Naive thymus-derived CD4-positive, alpha-beta T cell (primary cell): ENCODE measurements around the gene C19orf33. TPM values are rescaled to one million over a fixed set of nuclear protein-coding genes. Genes with fewer than 3 reads are reported as not detected.
"Not testable (repeated sequence)": the region's sequence is repeated elsewhere in the genome, so short reads cannot be mapped to it uniquely, and the experiment has no call there.

Experiments used
- ATAC-seq: fragments of 150-1000 bp; cut with Tn5 transposase; 2 replicates; pipeline ENCODE4 v1.10.0; 2021; ENCODE audit warnings: mild to moderate bottlenecking, moderate library complexity
- CTCF ChIA-PET: fragments of 350-600 bp; sonication (Branson Sonifier 250); formaldehyde crosslinking; loops from one replicate; lab custom pipeline; 2021; ENCODE audit warnings: antibody characterized with exemption; lab: Charles Lee
- POLR2A ChIA-PET: fragments of 350-600 bp; sonication (Branson Sonifier 250); formaldehyde crosslinking; loops from one replicate; lab custom pipeline; 2021; ENCODE audit warnings: antibody characterized with exemption, inconsistent platforms; lab: Charles Lee
- DNase-seq, 9 donors: peaks; one replicate each; pipeline versions ENCODE4 v3.0.0 to v3.0.0-alpha.2; 2020 to 2022; ENCODE audit warnings: mixed read lengths in 1 of 9
- H3K27ac ChIP-seq: one replicate; pipeline ENCODE4 v1.7.0; 2013; ENCODE audit warnings: mild to moderate bottlenecking, low read depth, low read length, moderate library complexity
- H3K27me3 ChIP-seq, 2 donors: one replicate each; pipeline ENCODE4 v1.7.0; 2013; ENCODE audit warnings: low read length in 2 of 2, mild to moderate bottlenecking in 2 of 2, moderate library complexity in 2 of 2; ENCODE audit not compliant: control insufficient read depth in 2 of 2, insufficient read depth in 2 of 2
- H3K36me3 ChIP-seq, 3 experiments: 1 replicate in 2 of 3; 2 replicates in 1 of 3; pipeline ENCODE4 v1.7.0; 2013; ENCODE audit warnings: low read length in 3 of 3, mild to moderate bottlenecking in 3 of 3, moderate library complexity in 1 of 3; ENCODE audit not compliant: insufficient read depth in 3 of 3, control insufficient read depth in 2 of 3
- H3K4me1 ChIP-seq, 2 donors: one replicate each; pipeline ENCODE4 v1.7.0; 2013; ENCODE audit warnings: low read length in 2 of 2, mild to moderate bottlenecking in 2 of 2, moderate library complexity in 1 of 2; ENCODE audit not compliant: control insufficient read depth in 2 of 2, insufficient read depth in 2 of 2
- H3K4me3 ChIP-seq: 2 replicates; pipeline ENCODE4 v1.7.0; 2013; ENCODE audit warnings: mild to moderate bottlenecking, low read length
- H3K9me3 ChIP-seq, 3 experiments: 1 replicate in 2 of 3; 2 replicates in 1 of 3; pipeline ENCODE4 v1.7.0; 2013; ENCODE audit warnings: low read length in 3 of 3; ENCODE audit not compliant: control insufficient read depth in 2 of 3
- H3K27ac Mint-ChIP-seq, 9 donors: one replicate each; pipeline ENCODE4 v1.8.0; 2020 to 2022; ENCODE audit warnings: mixed read lengths in 9 of 9, mild to moderate bottlenecking in 8 of 9, moderate library complexity in 5 of 9, inconsistent platforms in 2 of 9
- H3K27me3 Mint-ChIP-seq, 5 donors: one replicate each; pipeline ENCODE4 v1.8.0; 2021 to 2022; ENCODE audit warnings: mixed read lengths in 5 of 5, mild to moderate bottlenecking in 1 of 5
- H3K36me3 Mint-ChIP-seq, 5 donors: one replicate each; pipeline ENCODE4 v1.8.0; 2020 to 2022; ENCODE audit warnings: mixed read lengths in 5 of 5, mild to moderate bottlenecking in 3 of 5, inconsistent platforms in 1 of 5
- H3K4me1 Mint-ChIP-seq, 7 donors: one replicate each; pipeline ENCODE4 v1.8.0; 2020 to 2022; ENCODE audit warnings: mixed read lengths in 7 of 7, mild to moderate bottlenecking in 3 of 7, inconsistent platforms in 1 of 7
- H3K4me3 Mint-ChIP-seq, 10 donors: one replicate each; pipeline ENCODE4 v1.8.0; 2020 to 2022; ENCODE audit warnings: mild to moderate bottlenecking in 10 of 10, mixed read lengths in 10 of 10, moderate library complexity in 6 of 10, inconsistent platforms in 2 of 10
- H3K9me3 Mint-ChIP-seq, 11 donors: one replicate each; pipeline ENCODE4 v1.8.0; 2020 to 2022; ENCODE audit warnings: mixed read lengths in 11 of 11, mild to moderate bottlenecking in 4 of 11, inconsistent platforms in 1 of 11, moderate library complexity in 1 of 11
- intact Hi-C, 2 donors: fragments of 100-400 bp; cut with micrococcal nuclease; formaldehyde crosslinking; loops; one replicate each; pipeline ENCODE4 v1.15.1; 2023
- polyA plus RNA-seq, 2 donors: library from polyadenylated mRNA; unstranded; fragments of 300-500 nt; fragmentation: Illumina TruSeq; gene quantifications; one replicate each; pipeline ENCODE4 v1.2.3, GENCODE V29; 2021
- total RNA-seq, 6 experiments: library from RNA in 5 of 6; stranded (reverse) in 5 of 6; gene quantifications; 1 replicate in 5 of 6; 2 replicates in 1 of 6; pipeline ENCODE4 v1.2.3 and lab custom pipeline; 2021 to 2026

The C19orf33 gene
- total RNA-seq: under 1 TPM in 1 of 5 experiments, not detected in 4; 0.88 TPM
- polyA plus RNA-seq: 1 to 10 TPM in 1 of 2 donors, not detected in 1; 1.5 TPM
- total RNA-seq (lab: John Stamatoyannopoulos, UW): not detected

DNA sequence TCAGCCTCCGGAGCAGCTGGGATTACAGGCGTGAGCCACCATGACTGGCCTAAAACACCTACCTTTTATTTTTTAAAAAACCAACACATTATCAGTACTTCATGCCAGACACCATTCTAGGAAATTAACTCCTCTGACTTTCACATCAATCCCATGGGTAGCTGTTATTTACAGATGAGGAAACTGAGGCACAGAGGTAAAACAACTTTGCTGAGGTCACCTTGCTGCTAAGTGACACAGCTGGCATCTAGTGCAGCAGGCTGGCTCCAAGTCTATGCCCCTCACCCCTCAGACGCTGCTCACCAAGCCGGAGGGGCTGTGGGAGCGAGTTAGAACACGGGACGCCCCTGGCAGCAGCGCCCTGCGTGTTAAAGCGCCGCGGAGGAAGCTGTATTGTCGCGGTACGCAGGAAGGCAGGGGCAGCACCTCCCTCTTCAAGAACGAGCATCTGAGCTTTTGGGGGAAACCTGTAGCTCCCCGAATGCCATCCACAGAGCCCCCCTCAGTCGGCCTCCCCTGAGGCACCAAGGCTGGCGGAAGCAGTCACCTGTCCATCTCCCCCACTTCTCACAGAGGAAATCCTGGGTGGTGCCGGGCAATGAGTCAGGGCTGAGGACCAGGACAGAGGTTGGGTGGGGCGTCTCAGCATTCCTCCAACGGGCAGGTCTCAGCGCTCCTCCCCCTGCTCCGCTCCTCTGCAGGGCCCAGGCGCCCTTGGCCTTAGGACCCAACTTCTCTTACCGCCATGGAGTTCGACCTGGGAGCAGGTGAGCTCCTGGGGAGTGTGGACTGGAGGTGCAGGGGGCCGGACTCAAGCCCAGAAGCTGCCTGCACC lies at the start of gene C19orf33:
Gene C19orf33, plus strand, starts transcription at position 735 of the 835 bp plus-strand sequence. Its CDS starts 11 bp downstream, at position 746.
- no peak for ATAC-seq
- Mint-ChIP-seq H3K36me3 (peaks cover 0 to 7% (median 0%) of the 10 kb centered on the region in 5 donors), H3K27ac (no peak within 1 kb of the TSS), H3K27me3 (no peaks in the 10 kb centered on the region), H3K4me3 (no peak within 1 kb of the TSS), H3K9me3 (peaks cover 0 to 2% (median 0%) of the 10 kb centered on the region in 11 donors), H3K4me1 (peaks cover 0 to 7% (median 0%) of the 10 kb centered on the region in 7 donors)
- no peaks in the 10 kb centered on the region for H3K9me3 ChIP-seq
- H3K36me3 ChIP-seq: peaks cover 0 to 26% (median 0%) of the 10 kb centered on the region in 3 experiments
- POLR2A ChIA-PET: no interaction called here
- H3K4me3 ChIP-seq: no peak within 1 kb of the TSS
- intact Hi-C loops: no loop called here
- no peak for DNase-seq
- CTCF ChIA-PET: interaction anchor here (0.7 to 1.0 kb wide), 2 partner anchors 38 to 60 kb away, joined by 3 read pairs; no protein-coding TSS in a partner anchor
- H3K27ac ChIP-seq: no peak within 1 kb of the TSS
- H3K27me3 ChIP-seq: no peaks in the 10 kb centered on the region
- H3K4me1 ChIP-seq: no peaks in the 10 kb centered on the region

DNA sequence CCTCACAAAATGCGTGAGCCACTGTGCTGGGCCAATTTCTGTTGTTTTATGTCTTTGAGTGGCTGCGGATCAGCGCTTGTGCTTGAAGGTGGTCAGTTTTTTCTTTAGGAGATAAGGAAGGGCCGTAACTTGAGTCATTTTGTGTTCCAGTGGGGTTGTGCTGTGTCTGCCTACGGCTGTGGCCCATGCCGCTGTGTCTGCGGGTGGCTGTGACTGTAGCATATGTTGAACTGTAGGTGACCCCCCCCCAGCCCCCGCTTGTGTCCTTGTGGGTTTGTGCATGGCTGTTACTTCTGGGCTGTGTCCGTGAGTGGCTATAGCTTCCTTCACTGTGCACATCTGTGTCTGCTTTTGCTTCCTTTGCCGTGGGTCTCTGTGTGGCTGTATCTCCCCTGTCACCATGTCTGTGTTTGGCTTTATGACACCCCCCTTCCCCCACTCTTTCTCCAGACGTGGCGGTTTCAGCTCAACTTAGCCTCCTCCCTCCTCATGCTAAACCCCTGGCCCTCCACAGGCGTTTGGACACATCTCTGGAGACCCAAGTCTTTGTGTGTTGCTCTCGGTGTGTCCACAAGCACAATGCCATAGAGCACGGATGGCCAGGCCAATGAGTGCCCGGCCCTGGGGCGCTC lies 48.6 kb upstream of the C19orf33 start:
- peak in 1 of 9 donors; percentile 30 for DNase-seq
- no peaks in the 10 kb centered on the region for H3K27me3 ChIP-seq
- CTCF ChIA-PET: no interaction called here
- H3K4me3 ChIP-seq: no peak overlapping the region
- Mint-ChIP-seq H3K4me1 (peaks cover 0 to 37% (median 0%) of the 10 kb centered on the region in 7 donors), H3K27ac (peak overlapping the region in 1 of 9 donors; percentile 58), H3K4me3 (peak overlapping the region in 1 of 10 donors; percentile 87), H3K36me3 (peaks cover 0 to 16% (median 0%) of the 10 kb centered on the region in 5 donors), H3K27me3 (peaks cover 12 to 33% (median 24%) of the 10 kb centered on the region in 5 donors), H3K9me3 (peaks cover 0 to 4% (median 0%) of the 10 kb centered on the region in 11 donors)
- intact Hi-C loops: loop anchor here (1.0 to 2.0 kb wide), 4 partner anchors 9 to 353 kb away; partner anchors contain the start of gene SPINT2 (in 1 of the 2)
- POLR2A ChIA-PET: interaction anchor here (0.5 kb wide), 1 partner anchor 10 kb away, joined by 3 read pairs; no protein-coding TSS in a partner anchor
- H3K4me1 ChIP-seq: no peaks in the 10 kb centered on the region
- no peaks in the 10 kb centered on the region for H3K36me3 ChIP-seq
- peak; percentile 10 for ATAC-seq
- no peaks in the 10 kb centered on the region for H3K9me3 ChIP-seq
- no peak overlapping the region for H3K27ac ChIP-seq

DNA sequence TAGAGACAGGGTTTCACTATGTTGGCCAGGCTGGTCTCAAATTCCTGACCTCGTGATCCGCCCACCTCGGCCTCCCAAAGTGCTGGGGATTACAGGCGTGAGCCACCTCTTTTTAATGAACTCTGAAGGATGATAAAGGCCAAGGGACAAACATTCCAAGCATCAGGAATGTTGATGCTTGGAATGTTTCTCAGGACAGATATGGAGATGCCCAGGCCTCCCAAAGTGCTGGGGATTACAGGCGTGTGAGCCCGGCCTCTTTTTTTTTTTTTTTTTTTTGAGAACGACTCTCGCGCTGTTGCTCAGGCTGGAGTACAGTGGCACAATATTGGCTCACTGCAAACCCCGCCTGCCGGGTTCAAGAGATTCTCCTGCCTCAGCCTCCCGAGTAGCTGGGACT lies 42.1 kb upstream of the C19orf33 start:
- CTCF ChIA-PET: interaction anchor here (0.7 kb wide), 1 partner anchor 377 kb away, joined by 8 read pairs; no protein-coding TSS in a partner anchor
- intact Hi-C loops: not testable (repeated sequence)
- H3K4me1 Mint-ChIP-seq: peaks cover 17 to 32% (median 26%) of the 10 kb centered on the region in 7 donors

DNA sequence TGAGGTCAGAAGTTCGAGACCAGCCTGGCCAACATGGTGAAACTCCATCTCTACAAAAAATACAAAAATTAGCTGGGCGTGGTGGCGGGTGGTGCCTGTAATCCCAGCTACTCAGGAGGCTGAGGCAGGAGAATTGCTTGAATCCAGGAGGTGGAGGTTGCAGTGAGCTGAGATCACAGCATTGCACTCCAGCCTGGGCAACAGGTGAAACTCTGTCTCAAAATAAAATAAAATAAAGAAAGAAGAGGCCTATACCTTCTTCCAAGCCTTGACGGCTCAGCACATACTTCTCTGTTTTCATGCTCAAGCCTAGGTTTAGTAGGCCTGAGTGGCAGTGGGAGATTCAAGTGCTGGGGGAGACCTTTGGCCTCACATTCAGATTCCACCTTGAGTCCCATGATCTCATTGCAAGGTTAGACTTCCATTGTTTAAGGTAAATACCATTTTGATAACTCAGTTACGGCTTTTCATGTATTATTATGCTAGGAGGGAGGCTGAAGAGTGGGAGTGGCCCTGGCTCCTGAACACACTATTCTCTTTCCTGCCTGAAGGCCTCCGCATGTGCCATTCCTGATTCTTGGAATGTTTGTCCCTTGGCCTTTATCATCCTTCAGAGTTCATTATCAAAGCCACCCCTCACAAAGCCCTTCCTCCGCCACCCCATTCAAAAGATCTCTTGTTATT lies 41.3 kb upstream of the C19orf33 start:
- Histone ChIP-seq H3K9me3 (no peaks in the 10 kb centered on the region), H3K36me3 (no peaks in the 10 kb centered on the region), H3K4me1 (peaks cover 4 to 10% of the 10 kb centered on the region in 2 donors), H3K27me3 (no peaks in the 10 kb centered on the region), H3K27ac (no peak overlapping the region), H3K4me3 (no peak overlapping the region)
- ATAC-seq: no peak
- Mint-ChIP-seq H3K4me3 (peak overlapping the region in 5 of 10 donors; percentile 23 to 86 (median 63)), H3K4me1 (peaks cover 17 to 37% (median 34%) of the 10 kb centered on the region in 7 donors), H3K27me3 (peaks cover 2 to 9% (median 5%) of the 10 kb centered on the region in 5 donors), H3K9me3 (peaks cover 0 to 3% (median 0%) of the 10 kb centered on the region in 11 donors), H3K36me3 (peaks cover 0 to 3% (median 0%) of the 10 kb centered on the region in 5 donors), H3K27ac (peak overlapping the region in 3 of 9 donors; percentile 45 to 72 (median 50))
- no peak for DNase-seq
- ChIA-PET CTCF (no interaction called here), POLR2A (interaction anchor here (0.7 kb wide), 1 partner anchor 530 kb away, joined by 3 read pairs; no protein-coding TSS in a partner anchor)
- intact Hi-C loops: no loop called here

More for the DNA sequence above, 42.1 kb upstream of the C19orf33 start:
- H3K27me3 ChIP-seq, H3K36me3 ChIP-seq, H3K9me3 Mint-ChIP-seq, H3K27ac ChIP-seq, H3K27ac Mint-ChIP-seq, ATAC-seq, H3K9me3 ChIP-seq, H3K36me3 Mint-ChIP-seq, DNase-seq, H3K4me3 ChIP-seq, H3K4me3 Mint-ChIP-seq, POLR2A ChIA-PET: not testable (repeated sequence)
- peaks cover 4 to 10% of the 10 kb centered on the region in 2 donors for H3K4me1 ChIP-seq
- H3K27me3 Mint-ChIP-seq: peaks cover 4 to 13% (median 9%) of the 10 kb centered on the region in 5 donors

DNA sequence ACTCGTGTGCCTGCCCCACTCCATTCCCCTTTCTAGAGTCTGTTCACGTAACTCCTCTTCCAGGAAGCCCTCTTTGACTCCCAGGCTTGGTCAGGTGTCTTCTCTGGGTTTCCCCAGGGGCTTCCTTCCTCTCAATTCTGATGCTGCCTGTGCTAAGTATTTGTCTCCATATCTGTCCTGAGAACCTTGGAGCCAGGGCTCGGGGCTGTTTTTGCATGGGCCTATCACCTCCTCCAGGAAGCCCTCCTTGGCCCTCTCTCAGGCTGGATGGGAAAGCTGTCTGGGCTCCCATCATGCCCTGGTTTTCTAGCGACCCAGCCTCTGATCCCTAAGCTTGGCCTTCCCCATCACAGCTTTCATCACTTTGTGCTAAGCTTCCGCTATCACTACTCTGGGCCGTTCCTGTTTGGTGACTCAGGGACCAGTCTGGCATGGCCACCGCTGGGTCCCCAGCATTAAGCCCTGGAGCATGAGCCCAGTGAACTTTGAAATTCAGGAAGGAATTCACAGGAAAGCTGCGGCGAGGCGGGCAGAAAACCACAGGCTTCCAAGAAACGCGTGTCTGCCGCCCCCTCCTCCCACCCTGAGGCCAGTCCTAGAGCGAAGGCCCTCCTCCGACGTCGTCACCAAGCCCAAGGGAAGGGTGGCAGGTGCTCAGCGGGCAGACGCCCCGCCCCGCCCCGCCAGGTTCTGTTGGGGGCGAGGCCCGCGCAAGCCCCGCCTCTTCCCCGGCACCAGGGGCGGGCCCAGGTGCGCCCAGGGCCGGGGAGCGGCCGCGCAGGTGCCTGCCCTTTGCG lies 40.2 kb upstream of the C19orf33 start:
- Histone ChIP-seq H3K27me3 (no peaks in the 10 kb centered on the region), H3K27ac (peak overlapping the region; percentile 77), H3K9me3 (no peaks in the 10 kb centered on the region), H3K36me3 (no peaks in the 10 kb centered on the region), H3K4me1 (peaks cover 4 to 10% of the 10 kb centered on the region in 2 donors), H3K4me3 (peak overlapping the region; percentile 77)
- peaks cover 0 to 3% (median 0%) of the 10 kb centered on the region in 11 donors for H3K9me3 Mint-ChIP-seq
- POLR2A ChIA-PET: interaction anchor here (0.6 to 1.4 kb wide), 4 partner anchors 25 to 110 kb away, joined by 3 to 4 read pairs (median 3); partner anchors contain the start of gene PSMD8
- ATAC-seq: peak; percentile 93
- peak overlapping the region in 8 of 9 donors; percentile 52 to 93 (median 70) for H3K27ac Mint-ChIP-seq
- intact Hi-C loops: loop anchor here (1.0 kb wide), 5 partner anchors 8 to 383 kb away; partner anchors contain the start of genes CATSPERG (in 2 of the 2), ACTN4 (in 1 of the 2), PPP1R14A (in 1 of the 2) and PSMD8 (in 1 of the 2)
- H3K36me3 Mint-ChIP-seq: peaks cover 0 to 3% (median 0%) of the 10 kb centered on the region in 5 donors
- H3K4me1 Mint-ChIP-seq: peaks cover 17 to 44% (median 39%) of the 10 kb centered on the region in 7 donors
- DNase-seq: peak; percentile 71 to 89 (median 80)
- CTCF ChIA-PET: interaction anchor here (1.4 kb wide), 1 partner anchor 365 kb away, joined by 3 read pairs; no protein-coding TSS in a partner anchor
- H3K27me3 Mint-ChIP-seq: peaks cover 0 to 5% (median 2%) of the 10 kb centered on the region in 5 donors
- H3K4me3 Mint-ChIP-seq: peak overlapping the region; percentile 81 to 93 (median 88)
